Right lobe of liver (tissue), 6 donors: Measurements from ENCODE around the gene RASSF1. TPM values are rescaled to one million over a fixed set of nuclear protein-coding genes. Genes with fewer than 3 reads are reported as not detected.
"Not testable (repeated sequence)": the region's sequence is repeated elsewhere in the genome, so short reads cannot be mapped to it uniquely, and the experiment has no call there.

Experiments used
- ATAC-seq, 4 donors: fragments of 200-7000 bp; cut with Tn5 transposase; one replicate each; pipeline ENCODE4 v1.9.1; 2020; ENCODE audit warnings: mild to moderate bottlenecking in 4 of 4, moderate library complexity in 4 of 4
- DNase-seq, 3 donors: peaks; one replicate each; pipeline ENCODE4 v3.0.0-alpha.2; 2020
- H3K27ac ChIP-seq, 3 donors: fragments of 200-600 bp; one replicate each; pipeline ENCODE4 v1.8.0; 2022
- H3K27me3 ChIP-seq, 2 donors: fragments of 200-600 bp; one replicate each; pipeline ENCODE4 v1.8.0; 2022
- H3K36me3 ChIP-seq, 4 donors: fragments of 200-600 bp; sonication (generic) in 1 of 4; one replicate each; pipeline versions ENCODE4 v1.5.1 to v1.8.0; 2017 to 2022; ENCODE audit warnings: control low read depth in 1 of 4
- H3K4me1 ChIP-seq, 4 donors: fragments of 200-600 bp; sonication (generic) in 1 of 4; one replicate each; pipeline versions ENCODE4 v1.5.1 to v1.8.0; 2017 to 2022; ENCODE audit warnings: control low read depth in 1 of 4
- H3K4me3 ChIP-seq, 3 donors: fragments of 200-600 bp; one replicate each; pipeline ENCODE4 v1.8.0; 2022
- H3K9me3 ChIP-seq, 4 donors: fragments of 200-600 bp; sonication (generic) in 1 of 4; one replicate each; pipeline versions ENCODE4 v1.5.1 to v1.8.0; 2017 to 2022; ENCODE audit warnings: control low read depth in 1 of 4
- POLR2A ChIP-seq: fragments of 450-650 bp; IDR thresholded peaks from one replicate; pipeline ENCODE4 v1.6.1; 2017; ENCODE audit warnings: antibody characterized with exemption, mild to moderate bottlenecking
- WGBS: methylation state at CpG from one replicate; pipeline ENCODE4 v1.1.6; 2018; ENCODE audit warnings: low coverage, low lambda C conversion rate; ENCODE audit not compliant: insufficient coverage; ENCODE audit errors: missing lambda C conversion rate; 5-methylcytosine and 5-hydroxymethylcytosine counted together
- intact Hi-C, 2 donors: fragments of 100-400 bp; cut with DNase I; formaldehyde crosslinking; loops; one replicate each; pipeline versions ENCODE4 v1.11.2 to v1.14.1; 2022
- total RNA-seq, 6 experiments: library from RNA; depleted of rRNA in 2 of 6; stranded (reverse); fragments of >200 nt in 2 of 6; fragmentation: NEBNext Ultra II Directional in 3 of 6; extraction: Animal tissue kit (Norgen Biotek cat#: 25700) in 3 of 6; gene quantifications; one replicate each; pipeline versions ENCODE4 v1.1.0 to v1.2.4, GENCODE V29; 2016 to 2023
- TF ChIP-seq, protein P1 (sequence below), 4 donors: fragments of 200-600 bp in 3 of 4; fragments of 450-650 bp in 1 of 4; IDR thresholded peaks; one replicate each; pipeline versions ENCODE4 v1.5.1 to v1.8.0; 2016 to 2022; ENCODE audit warnings: antibody characterized with exemption in 4 of 4, mild to moderate bottlenecking in 2 of 4
- donor health status: DM: no; HTN: yes; CAD: no.
- donor health status: DM: no; HTN: no; CAD: no.
- donor health status: DM: no; HTN: no; CAD: no.
- donor health status: DM: no; HTN: yes; CAD: no.
- donor health status: DM: no; HTN: yes; CAD: no.

Gene RASSF1
- total RNA-seq, 6 experiments from 2014 or later = 5.2 to 17.8 (median 9.1) TPM

DNA sequence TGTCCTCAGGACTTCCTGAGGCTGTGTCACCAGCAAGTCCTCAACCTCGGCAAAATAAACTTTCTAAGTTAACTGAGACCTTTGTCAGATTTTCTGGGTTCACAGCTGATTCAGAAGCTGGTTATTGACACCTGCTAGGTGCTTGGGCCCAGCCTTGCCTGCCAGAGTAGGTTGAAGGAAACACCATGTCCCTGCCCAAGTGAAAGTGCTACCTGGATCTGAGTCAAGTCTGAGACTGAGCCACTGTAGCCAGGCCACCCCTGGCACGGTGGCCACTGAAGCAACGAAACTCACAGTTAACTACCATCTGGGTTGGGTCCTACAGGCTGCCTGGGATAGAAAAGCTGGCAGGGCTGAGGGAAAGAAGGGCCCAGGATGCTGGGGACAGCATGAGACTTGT is 26.3 kb downstream of the RASSF1 start:
- Histone ChIP-seq H3K36me3 (peaks cover 0 to 16% (median 3%) of the 10 kb centered on the region in 4 donors), H3K9me3 (no peaks in the 10 kb centered on the region), H3K4me1 (peaks cover 0 to 28% (median 6%) of the 10 kb centered on the region in 4 donors), H3K27ac (no peak overlapping the region), H3K4me3 (no peak overlapping the region), H3K27me3 (no peaks in the 10 kb centered on the region)
- DNase-seq = no peak
- ATAC-seq = peak in 2 of 4 donors; percentile 5 to 15
- WGBS = 70% methylated on average over 2 of the region's 3 CpGs
- TF ChIP-seq, protein P1, sequence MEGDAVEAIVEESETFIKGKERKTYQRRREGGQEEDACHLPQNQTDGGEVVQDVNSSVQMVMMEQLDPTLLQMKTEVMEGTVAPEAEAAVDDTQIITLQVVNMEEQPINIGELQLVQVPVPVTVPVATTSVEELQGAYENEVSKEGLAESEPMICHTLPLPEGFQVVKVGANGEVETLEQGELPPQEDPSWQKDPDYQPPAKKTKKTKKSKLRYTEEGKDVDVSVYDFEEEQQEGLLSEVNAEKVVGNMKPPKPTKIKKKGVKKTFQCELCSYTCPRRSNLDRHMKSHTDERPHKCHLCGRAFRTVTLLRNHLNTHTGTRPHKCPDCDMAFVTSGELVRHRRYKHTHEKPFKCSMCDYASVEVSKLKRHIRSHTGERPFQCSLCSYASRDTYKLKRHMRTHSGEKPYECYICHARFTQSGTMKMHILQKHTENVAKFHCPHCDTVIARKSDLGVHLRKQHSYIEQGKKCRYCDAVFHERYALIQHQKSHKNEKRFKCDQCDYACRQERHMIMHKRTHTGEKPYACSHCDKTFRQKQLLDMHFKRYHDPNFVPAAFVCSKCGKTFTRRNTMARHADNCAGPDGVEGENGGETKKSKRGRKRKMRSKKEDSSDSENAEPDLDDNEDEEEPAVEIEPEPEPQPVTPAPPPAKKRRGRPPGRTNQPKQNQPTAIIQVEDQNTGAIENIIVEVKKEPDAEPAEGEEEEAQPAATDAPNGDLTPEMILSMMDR (IDR thresholded peaks at IDR 0.05) = no peak
- TF ChIP-seq POLR2A = no peak
- intact Hi-C loops = no loop called here

DNA sequence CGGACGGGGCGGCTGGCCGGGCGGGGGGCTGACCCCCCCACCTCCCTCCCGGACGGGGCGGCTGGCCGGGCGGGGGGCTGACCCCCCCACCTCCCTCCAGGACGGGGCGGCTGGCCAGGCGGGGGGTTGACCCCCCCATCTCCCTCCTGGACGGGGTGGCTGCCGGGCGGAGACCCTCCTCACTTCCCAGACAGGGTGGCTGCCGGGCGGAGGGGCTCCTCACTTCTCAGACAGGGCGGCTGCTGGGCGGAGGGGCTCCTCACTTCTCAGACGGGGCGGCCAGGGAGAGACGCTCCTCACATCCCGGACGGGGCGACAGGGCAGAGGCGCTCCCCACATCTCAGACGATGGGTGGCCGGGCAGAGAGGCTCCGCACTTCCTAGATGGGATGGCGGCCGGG is 28.6 kb downstream of the RASSF1 start:
- WGBS = 95% methylated on average over 8 of the region's 32 CpGs
- H3K4me1 ChIP-seq = peaks cover 0 to 12% (median 6%) of the 10 kb centered on the region in 4 donors
- intact Hi-C loops = not testable (repeated sequence)

DNA sequence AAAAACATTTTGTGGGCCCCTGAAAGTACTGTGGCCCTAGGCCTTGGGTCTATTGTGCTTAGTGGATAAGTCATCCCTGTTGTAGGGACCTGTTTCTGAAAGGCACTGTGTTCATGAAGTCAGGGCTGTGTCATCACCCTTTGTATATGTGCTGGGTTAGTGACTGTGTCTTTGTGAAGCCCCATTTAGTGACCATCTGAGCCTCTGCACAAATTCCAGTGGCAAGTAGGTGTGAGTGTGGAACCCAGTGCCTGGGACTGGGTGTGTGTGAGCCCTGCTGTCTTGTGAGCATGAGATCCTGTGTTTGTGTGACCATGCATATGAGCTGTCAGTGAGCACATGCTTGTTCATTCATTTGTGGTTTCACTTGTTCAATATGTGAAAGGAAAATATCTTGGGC is 36.0 kb downstream of the RASSF1 start:
- intact Hi-C loops = no loop called here
- H3K9me3 ChIP-seq = no peaks in the 10 kb centered on the region
- no peak for DNase-seq
- no peak overlapping the region for H3K27ac ChIP-seq
- peaks cover 0 to 26% (median 14%) of the 10 kb centered on the region in 4 donors for H3K4me1 ChIP-seq
- no peaks in the 10 kb centered on the region for H3K27me3 ChIP-seq
- ATAC-seq = no peak
- no peaks in the 10 kb centered on the region for H3K36me3 ChIP-seq
- H3K4me3 ChIP-seq = no peak overlapping the region
- TF ChIP-seq, protein P1 (IDR thresholded peaks at IDR 0.05) = no peak
- TF ChIP-seq POLR2A = no peak

More for the DNA sequence above, 28.6 kb downstream of the RASSF1 start:
- not testable (repeated sequence) for ATAC-seq, H3K27me3 ChIP-seq, DNase-seq, H3K27ac ChIP-seq, H3K9me3 ChIP-seq, H3K4me3 ChIP-seq, H3K36me3 ChIP-seq

DNA sequence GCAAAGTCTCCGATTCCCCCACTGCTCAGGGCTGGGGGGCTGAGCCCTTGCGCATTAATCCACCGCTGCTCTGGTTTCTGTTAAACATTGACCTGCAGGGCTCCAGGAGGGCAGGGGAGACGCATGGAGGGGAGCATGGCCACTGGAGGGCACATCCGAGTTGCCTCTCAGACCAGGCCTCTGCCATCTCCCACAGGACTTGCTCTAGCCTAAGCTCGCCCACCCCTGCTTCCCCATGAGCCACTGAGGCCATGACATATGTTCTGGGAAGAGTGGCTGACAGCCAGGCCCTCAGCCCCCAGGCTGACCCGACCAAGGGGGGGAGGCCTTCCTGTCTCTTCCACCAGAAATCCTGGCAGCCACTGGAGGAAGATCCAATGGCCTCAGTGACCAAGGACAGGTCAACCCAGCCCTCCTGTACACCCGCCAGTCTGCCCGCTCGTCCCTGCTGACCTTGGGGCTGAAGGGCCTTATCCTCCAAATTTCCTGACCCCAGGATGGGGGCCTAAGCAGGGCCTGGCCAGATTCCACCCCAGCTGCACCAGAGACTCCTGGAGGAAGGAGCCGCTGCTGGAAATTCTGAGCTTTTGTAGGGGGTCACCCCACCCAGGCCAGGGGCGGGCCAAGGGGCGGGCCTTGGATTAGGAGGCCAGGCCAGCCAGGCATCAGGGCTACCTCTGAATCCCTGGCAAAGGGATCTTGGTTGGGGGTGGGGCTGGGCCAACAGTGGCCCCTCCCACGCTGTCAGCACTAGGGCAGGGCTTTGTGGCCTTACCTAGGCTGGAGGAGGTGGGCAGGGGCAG is 37.4 kb downstream of the RASSF1 start, which contains the start of gene HYAL1:
HYAL1 (minus strand) TSS at position 562 of the 803 bp plus-strand sequence. CDS start 618 bp downstream, outside the sequence.
- peak within 1 kb of the TSS; percentile 58 to 77 (median 59) for H3K4me3 ChIP-seq
- peak; percentile 75 for TF ChIP-seq POLR2A
- TF ChIP-seq, protein P1 (IDR thresholded peaks at IDR 0.05) = peak; percentile 28 to 42 (median 34)
- peaks cover 0 to 26% (median 14%) of the 10 kb centered on the region in 4 donors for H3K4me1 ChIP-seq
- H3K27ac ChIP-seq = peak within 1 kb of the TSS; percentile 86 to 96 (median 88)
- peak; percentile 55 to 73 (median 64) for ATAC-seq
- no peaks in the 10 kb centered on the region for H3K9me3 ChIP-seq
- intact Hi-C loops = no loop called here
- 9% methylated on average over 5 of the region's 14 CpGs for WGBS
- DNase-seq = peak; percentile 93 to 96 (median 96)
- H3K36me3 ChIP-seq = no peaks in the 10 kb centered on the region
- H3K27me3 ChIP-seq = no peaks in the 10 kb centered on the region
